KOPT-K1 (cell line): ENCODE measurements around the gene TNFRSF8.
"Not testable (repeated sequence)": the region's sequence is repeated elsewhere in the genome, so short reads cannot be mapped to it uniquely, and the experiment has no call there.

ENCODE experiments used
- H3K27ac ChIP-seq: fragments of 200-600 bp; sonication (generic); 2 replicates; pipeline ENCODE4 v1.5.1; 2016; ENCODE audit warnings: antibody characterized with exemption, mild to moderate bottlenecking, low read depth, low read length; ENCODE audit not compliant: poor library complexity, severe bottlenecking
- H3K36me3 ChIP-seq: fragments of 200-600 bp; sonication (generic); 2 replicates; pipeline ENCODE4 v1.5.1; 2017; ENCODE audit warnings: antibody characterized with exemption, mild to moderate bottlenecking, low read length, moderate library complexity; ENCODE audit not compliant: insufficient read depth
- H3K9me3 ChIP-seq: fragments of 200-600 bp; sonication (generic); 2 replicates; pipeline ENCODE4 v1.5.1; 2017; ENCODE audit warnings: antibody characterized with exemption, low read length, mild to moderate bottlenecking; ENCODE audit not compliant: insufficient read depth, poor library complexity, severe bottlenecking

TNFRSF8 gene

GRCh38 chr1:12032161-12032621, 30.9 kb upstream of the TNFRSF8 start:
- Histone ChIP-seq H3K9me3 (no peaks in the 10 kb centered on the region), H3K27ac (no peak overlapping the region), H3K36me3 (peaks cover 52% of the 10 kb centered on the region)

GRCh38 chr1:12033441-12033840, 29.7 kb upstream of the TNFRSF8 start:
- H3K9me3 ChIP-seq = not testable (repeated sequence)
- peaks cover 39% of the 10 kb centered on the region for H3K36me3 ChIP-seq

GRCh38 chr1:12034381-12034801, 28.7 kb upstream of the TNFRSF8 start:
- Histone ChIP-seq H3K27ac (no peak overlapping the region), H3K9me3 (no peaks in the 10 kb centered on the region), H3K36me3 (peaks cover 30% of the 10 kb centered on the region)

More at GRCh38 chr1:12033441-12033840, 29.7 kb upstream of the TNFRSF8 start:
- H3K27ac ChIP-seq = not testable (repeated sequence)

- Histone ChIP-seq H3K27ac (no peak overlapping the region), H3K36me3 (peaks cover 20% of the 10 kb centered on the region; the same call in 1 of the 2 replicates), H3K9me3 (no peaks in the 10 kb centered on the region)
Measured at GRCh38 chr1:12035312-12035711, 27.8 kb upstream of the TNFRSF8 start.

GRCh38 chr1:12037486-12038355, 25.4 kb upstream of the TNFRSF8 start:
- H3K36me3 ChIP-seq = no peaks in the 10 kb centered on the region
- H3K9me3 ChIP-seq = no peaks in the 10 kb centered on the region
- no peak overlapping the region for H3K27ac ChIP-seq

- no peaks in the 10 kb centered on the region for H3K36me3 ChIP-seq
- H3K27ac ChIP-seq = no peak overlapping the region
- no peaks in the 10 kb centered on the region for H3K9me3 ChIP-seq
Measured at GRCh38 chr1:12038356-12039163, 24.5 kb upstream of the TNFRSF8 start.

- H3K9me3 ChIP-seq = no peaks in the 10 kb centered on the region
- H3K27ac ChIP-seq = no peak overlapping the region
- no peaks in the 10 kb centered on the region for H3K36me3 ChIP-seq
Measured at GRCh38 chr1:12039164-12039525, 24.0 kb upstream of the TNFRSF8 start.

- not testable (repeated sequence) for H3K27ac ChIP-seq, H3K9me3 ChIP-seq, H3K36me3 ChIP-seq
Measured at GRCh38 chr1:12039824-12040456, 23.2 kb upstream of the TNFRSF8 start.

GRCh38 chr1:12040457-12041051, 22.5 kb upstream of the TNFRSF8 start:
- Histone ChIP-seq H3K36me3 (no peaks in the 10 kb centered on the region), H3K9me3 (no peaks in the 10 kb centered on the region), H3K27ac (no peak overlapping the region)

- H3K36me3 ChIP-seq, H3K9me3 ChIP-seq, H3K27ac ChIP-seq: not testable (repeated sequence)
Measured at GRCh38 chr1:12044187-12044877, 18.8 kb upstream of the TNFRSF8 start.

GRCh38 chr1:12046749-12047119, 16.4 kb upstream of the TNFRSF8 start:
- Histone ChIP-seq H3K9me3 (no peaks in the 10 kb centered on the region), H3K27ac (no peak overlapping the region), H3K36me3 (no peaks in the 10 kb centered on the region)

GRCh38 chr1:12047120-12047876, 15.8 kb upstream of the TNFRSF8 start:
- H3K27ac ChIP-seq = no peak overlapping the region
- H3K36me3 ChIP-seq = no peaks in the 10 kb centered on the region
- no peaks in the 10 kb centered on the region for H3K9me3 ChIP-seq

- Histone ChIP-seq H3K9me3 (no peaks in the 10 kb centered on the region), H3K27ac (no peak overlapping the region), H3K36me3 (no peaks in the 10 kb centered on the region)
Measured at GRCh38 chr1:12048372-12048771, 14.7 kb upstream of the TNFRSF8 start.

GRCh38 chr1:12049616-12050015, 13.5 kb upstream of the TNFRSF8 start:
- Histone ChIP-seq H3K36me3 (no peaks in the 10 kb centered on the region), H3K27ac (no peak overlapping the region)

More at GRCh38 chr1:12049616-12050015, 13.5 kb upstream of the TNFRSF8 start:
- H3K9me3 ChIP-seq = no peaks in the 10 kb centered on the region
